Endothelial cell (in vitro differentiated cells): ENCODE results near the gene SLC6A18. TPM values are rescaled to one million over a fixed set of nuclear protein-coding genes. Genes with fewer than 3 reads are reported as not detected.
A peak's percentile ranks its signal among the peaks of the same experiment; 100 is the strongest.

Source experiments
- DNase-seq: peaks from one replicate; pipeline ENCODE4 v3.0.0; 2021; ENCODE audit warnings: low spot score
- H3K27ac Mint-ChIP-seq: one replicate; pipeline ENCODE4 v1.8.0; 2021; ENCODE audit warnings: mixed read lengths, inconsistent platforms; ENCODE audit not compliant: unreplicated experiment
- H3K27me3 Mint-ChIP-seq: one replicate; pipeline ENCODE4 v1.8.0; 2021; ENCODE audit warnings: mild to moderate bottlenecking, moderate library complexity, mixed read lengths, inconsistent platforms; ENCODE audit not compliant: unreplicated experiment
- H3K36me3 Mint-ChIP-seq: one replicate; pipeline ENCODE4 v1.8.0; 2021; ENCODE audit warnings: mild to moderate bottlenecking, low read depth, mixed read lengths, inconsistent platforms; ENCODE audit not compliant: unreplicated experiment
- H3K4me1 Mint-ChIP-seq: one replicate; pipeline ENCODE4 v1.8.0; 2021; ENCODE audit warnings: mild to moderate bottlenecking, mixed read lengths, inconsistent platforms; ENCODE audit not compliant: unreplicated experiment
- H3K4me3 Mint-ChIP-seq: one replicate; pipeline ENCODE4 v1.8.0; 2021; ENCODE audit warnings: mild to moderate bottlenecking, mixed read lengths, inconsistent platforms; ENCODE audit not compliant: unreplicated experiment
- H3K9me3 Mint-ChIP-seq: one replicate; pipeline ENCODE4 v1.8.0; 2021; ENCODE audit warnings: mixed read lengths, inconsistent platforms; ENCODE audit not compliant: unreplicated experiment
- total RNA-seq: library from RNA; stranded (reverse); fragmentation: NEBNext Ultra II Directional; extraction: Animal tissue kit (Norgen Biotek cat#: 25700); gene quantifications from one replicate; pipeline ENCODE4 v1.2.1, GENCODE V29; 2021; ENCODE audit not compliant: unreplicated experiment
- TF ChIP-seq, protein P1 (sequence below): fragments of 200-600 bp; sonication (generic); IDR thresholded peaks from one replicate; pipeline ENCODE4 v1.5.0; 2021; ENCODE audit warnings: antibody characterized with exemption; ENCODE audit not compliant: unreplicated experiment

The SLC6A18 gene
- total RNA-seq, 1 donor from 2014 or later: not detected

DNA sequence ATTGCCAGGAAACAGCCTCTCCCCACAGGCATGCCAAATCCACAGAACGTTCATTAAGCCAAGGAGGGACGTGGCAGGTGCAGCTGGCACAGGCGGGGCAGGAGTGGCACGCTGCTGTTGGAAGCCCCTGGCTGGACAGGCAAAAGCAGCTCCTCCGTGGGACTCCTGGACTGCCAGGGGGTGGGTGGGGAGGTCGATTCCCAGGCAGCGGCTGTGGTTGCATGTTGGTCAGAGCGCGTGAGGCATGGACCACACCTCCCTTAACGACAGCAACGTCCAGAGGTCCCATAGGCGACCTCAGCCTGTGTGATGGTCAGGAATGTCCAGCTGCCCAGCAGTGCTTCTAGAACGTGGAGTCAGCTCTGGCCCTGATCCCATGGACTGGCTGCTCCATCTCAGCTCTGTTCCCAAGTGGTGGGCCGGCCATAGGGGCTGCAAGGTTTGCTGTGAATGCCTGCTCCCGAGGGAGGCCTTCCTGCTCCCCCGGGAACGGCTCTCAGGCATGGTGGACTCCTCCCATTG is 16.9 kb upstream of the SLC6A18 start:
- Mint-ChIP-seq H3K36me3 (peaks cover 4% of the 10 kb centered on the region), H3K4me3 (no peak overlapping the region), H3K4me1 (peaks cover 3% of the 10 kb centered on the region), H3K27me3 (peaks cover 22% of the 10 kb centered on the region), H3K9me3 (no peaks in the 10 kb centered on the region), H3K27ac (no peak overlapping the region)
- no peak for DNase-seq
- TF ChIP-seq, protein P1, sequence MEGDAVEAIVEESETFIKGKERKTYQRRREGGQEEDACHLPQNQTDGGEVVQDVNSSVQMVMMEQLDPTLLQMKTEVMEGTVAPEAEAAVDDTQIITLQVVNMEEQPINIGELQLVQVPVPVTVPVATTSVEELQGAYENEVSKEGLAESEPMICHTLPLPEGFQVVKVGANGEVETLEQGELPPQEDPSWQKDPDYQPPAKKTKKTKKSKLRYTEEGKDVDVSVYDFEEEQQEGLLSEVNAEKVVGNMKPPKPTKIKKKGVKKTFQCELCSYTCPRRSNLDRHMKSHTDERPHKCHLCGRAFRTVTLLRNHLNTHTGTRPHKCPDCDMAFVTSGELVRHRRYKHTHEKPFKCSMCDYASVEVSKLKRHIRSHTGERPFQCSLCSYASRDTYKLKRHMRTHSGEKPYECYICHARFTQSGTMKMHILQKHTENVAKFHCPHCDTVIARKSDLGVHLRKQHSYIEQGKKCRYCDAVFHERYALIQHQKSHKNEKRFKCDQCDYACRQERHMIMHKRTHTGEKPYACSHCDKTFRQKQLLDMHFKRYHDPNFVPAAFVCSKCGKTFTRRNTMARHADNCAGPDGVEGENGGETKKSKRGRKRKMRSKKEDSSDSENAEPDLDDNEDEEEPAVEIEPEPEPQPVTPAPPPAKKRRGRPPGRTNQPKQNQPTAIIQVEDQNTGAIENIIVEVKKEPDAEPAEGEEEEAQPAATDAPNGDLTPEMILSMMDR: no peak

DNA sequence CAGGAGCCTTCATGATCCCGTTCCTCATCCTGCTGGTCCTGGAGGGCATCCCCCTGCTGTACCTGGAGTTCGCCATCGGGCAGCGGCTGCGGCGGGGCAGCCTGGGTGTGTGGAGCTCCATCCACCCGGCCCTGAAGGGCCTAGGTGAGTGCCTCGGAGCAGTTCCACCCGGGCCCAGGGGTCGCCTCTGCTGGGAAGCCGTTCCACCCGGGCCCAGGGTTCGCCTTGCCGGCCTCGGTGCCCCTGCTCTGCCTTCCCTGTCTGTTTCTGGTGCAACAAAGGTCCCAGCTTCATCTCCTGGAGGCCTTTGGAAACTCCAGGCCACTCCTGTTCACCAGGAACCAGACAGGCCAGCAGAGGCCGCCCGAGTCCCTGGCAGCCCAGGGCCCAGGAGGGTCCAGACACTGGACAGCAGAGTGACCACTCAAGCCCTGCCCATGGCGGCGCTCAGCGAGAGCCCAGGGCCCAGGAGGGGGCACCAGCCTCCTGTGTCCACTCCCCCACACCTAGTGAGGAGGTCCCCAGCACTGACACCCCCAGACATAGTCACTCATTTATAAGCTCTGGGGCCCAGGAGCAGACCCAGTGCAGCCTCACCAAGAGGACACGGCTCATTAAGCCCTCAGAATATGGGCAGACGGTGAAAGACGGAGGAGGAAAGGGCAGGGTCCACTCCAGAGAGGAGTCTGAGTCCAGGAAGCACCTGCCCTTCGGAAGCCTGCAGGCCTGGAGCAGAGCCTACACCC is 16.3 kb upstream of the SLC6A18 start:
- H3K4me3 Mint-ChIP-seq: no peak overlapping the region
- TF ChIP-seq, protein P1: no peak
- H3K36me3 Mint-ChIP-seq: peaks cover 4% of the 10 kb centered on the region
- H3K9me3 Mint-ChIP-seq: no peaks in the 10 kb centered on the region
- H3K4me1 Mint-ChIP-seq: peaks cover 3% of the 10 kb centered on the region
- H3K27ac Mint-ChIP-seq: no peak overlapping the region
- peaks cover 22% of the 10 kb centered on the region for H3K27me3 Mint-ChIP-seq
- DNase-seq: peak; percentile 53

DNA sequence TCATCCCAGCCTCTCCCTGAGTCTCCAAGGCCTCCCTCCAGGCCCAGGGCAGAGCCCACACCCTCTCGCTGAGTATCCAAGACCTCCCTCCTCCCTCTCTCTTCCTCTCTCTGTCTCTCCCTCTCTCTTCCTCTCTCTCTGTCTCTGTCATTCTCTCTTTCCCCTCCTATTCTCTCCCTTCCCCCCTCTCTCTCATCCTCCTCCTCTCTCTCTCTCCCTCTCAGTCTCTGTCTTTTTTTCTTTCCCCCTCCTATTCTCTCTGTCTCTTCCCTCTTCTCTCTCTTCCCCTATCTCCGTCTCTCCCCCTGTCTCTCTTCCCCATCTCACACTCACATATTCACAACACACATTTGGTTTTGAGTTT is 15.7 kb upstream of the SLC6A18 start:
- Mint-ChIP-seq H3K36me3 (peaks cover 4% of the 10 kb centered on the region), H3K4me3 (no peak overlapping the region), H3K27ac (no peak overlapping the region), H3K27me3 (peaks cover 22% of the 10 kb centered on the region), H3K4me1 (peaks cover 3% of the 10 kb centered on the region), H3K9me3 (no peaks in the 10 kb centered on the region)
- TF ChIP-seq, protein P1: no peak
- no peak for DNase-seq

DNA sequence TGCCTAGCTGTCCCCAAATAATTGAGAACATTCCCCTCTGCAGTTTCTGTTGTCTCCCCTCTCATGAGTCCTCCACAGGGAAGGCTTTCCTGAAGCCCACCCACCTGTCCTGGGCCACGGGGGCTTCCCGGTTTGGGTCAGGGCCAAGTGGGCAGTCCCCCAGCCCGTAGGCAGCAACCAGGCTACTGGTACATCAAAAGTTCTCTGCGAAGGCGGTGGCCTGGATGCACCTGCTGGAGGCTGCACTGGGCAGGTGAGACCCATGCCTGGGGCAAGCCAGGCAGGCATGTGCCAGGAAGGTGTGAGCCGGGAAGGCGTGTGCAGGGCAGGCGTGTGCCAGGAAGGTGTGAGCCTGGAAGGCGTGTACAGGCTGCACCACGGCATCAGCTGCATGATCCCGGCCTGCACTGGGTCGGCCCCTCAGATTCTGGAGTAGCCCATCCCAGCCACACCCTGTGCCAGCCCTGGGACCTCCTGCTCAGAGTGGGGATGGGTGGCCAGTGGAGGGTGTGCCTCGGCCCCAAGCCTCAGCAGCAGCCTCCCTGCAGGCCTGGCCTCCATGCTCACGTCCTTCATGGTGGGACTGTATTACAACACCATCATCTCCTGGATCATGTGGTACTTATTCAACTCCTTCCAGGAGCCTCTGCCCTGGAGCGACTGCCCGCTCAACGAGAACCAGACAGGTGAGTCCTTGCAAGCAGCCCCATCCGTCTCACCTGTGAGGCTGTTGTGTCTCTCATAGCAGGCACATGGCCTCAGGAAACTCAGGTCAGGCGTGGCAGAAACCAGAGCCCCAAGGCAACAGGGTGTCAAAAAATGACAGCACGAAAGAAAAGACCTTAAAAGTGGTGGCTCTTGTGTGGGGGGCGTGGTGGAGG is 15.0 kb upstream of the SLC6A18 start:
- DNase-seq: no peak
- H3K9me3 Mint-ChIP-seq: no peaks in the 10 kb centered on the region
- peaks cover 18% of the 10 kb centered on the region for H3K27me3 Mint-ChIP-seq
- peaks cover 4% of the 10 kb centered on the region for H3K36me3 Mint-ChIP-seq
- H3K4me1 Mint-ChIP-seq: no peaks in the 10 kb centered on the region
- no peak overlapping the region for H3K4me3 Mint-ChIP-seq
- TF ChIP-seq, protein P1: no peak
- no peak overlapping the region for H3K27ac Mint-ChIP-seq
